GM19238 (cell line): ENCODE data around the gene MSRB1.
"Not testable (repeated sequence)": the region's sequence is repeated elsewhere in the genome, so short reads cannot be mapped to it uniquely, and the experiment has no call there.

Experiments used
- DNase-seq: peaks from one replicate; pipeline ENCODE4 v3.0.0; 2011; ENCODE audit warnings: low spot score; ENCODE audit not compliant: insufficient read length

MSRB1 gene

DNA sequence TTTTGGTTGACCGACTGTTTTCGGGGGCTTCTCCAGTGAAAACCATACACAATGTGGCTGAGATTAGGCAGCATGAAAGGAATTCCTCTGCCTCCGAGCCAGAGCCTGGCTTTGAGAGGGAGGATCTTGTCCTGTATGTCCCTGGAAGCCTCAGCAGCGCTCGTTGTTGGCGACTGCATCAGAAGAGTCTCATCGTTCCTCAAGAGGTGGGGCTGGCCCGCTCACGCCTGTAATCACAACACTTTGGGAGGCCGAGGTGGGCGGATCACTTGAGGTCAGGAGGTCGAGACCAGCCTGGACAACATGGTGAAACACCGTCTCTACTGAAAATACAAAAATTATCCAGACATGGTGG, 39.8 kb downstream of the MSRB1 start:
- DNase-seq = no peak

DNA sequence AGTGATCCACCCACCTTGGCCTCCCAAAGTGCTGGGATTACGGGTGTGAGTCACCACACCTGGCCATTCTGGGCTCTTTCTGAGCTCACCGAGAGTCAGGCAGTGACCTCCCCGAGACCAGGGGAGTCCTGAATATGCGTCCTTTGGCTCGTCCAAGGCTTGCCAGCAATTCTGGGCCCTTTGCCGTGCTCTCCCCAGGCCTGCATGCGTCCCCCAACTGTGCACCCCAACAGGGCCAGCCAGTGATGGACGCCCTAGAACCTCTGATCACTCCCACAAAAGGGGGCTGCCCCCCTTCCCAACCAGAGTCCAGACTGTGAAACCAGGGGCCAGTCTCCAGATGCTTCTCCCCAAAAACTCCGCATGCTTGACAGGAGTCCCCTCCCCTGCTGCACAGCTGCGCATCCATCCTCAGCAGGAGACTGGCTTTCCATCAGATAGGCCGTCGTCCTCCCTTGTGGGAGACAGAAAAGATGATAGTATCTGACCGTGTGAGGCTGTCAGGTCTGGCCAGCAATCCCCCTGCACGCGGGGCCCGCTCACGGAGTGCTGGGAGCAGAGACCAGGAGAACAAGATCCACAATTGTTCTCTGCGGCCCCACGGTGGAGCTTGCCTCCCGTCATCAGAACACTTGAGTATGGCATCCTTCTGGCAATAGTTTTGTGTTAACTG, 40.3 kb downstream of the MSRB1 start:
- no peak for DNase-seq

DNA sequence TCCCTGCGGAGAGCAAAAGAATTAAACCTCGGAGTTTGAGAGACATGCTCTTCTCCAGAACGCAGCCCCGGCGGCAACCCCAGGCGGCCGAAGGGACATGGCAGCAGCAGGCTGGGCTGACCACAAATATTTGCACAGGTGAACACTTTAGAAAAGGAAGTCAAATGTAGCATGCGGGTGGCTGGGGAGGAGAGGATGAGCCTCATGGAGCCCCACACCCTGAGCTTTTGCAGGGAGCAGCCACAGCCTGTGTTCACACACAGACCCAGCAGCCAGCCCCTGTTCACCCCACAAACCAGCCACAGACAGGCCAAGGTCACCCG, 42.6 kb downstream of the MSRB1 start:
- no peak for DNase-seq

DNA sequence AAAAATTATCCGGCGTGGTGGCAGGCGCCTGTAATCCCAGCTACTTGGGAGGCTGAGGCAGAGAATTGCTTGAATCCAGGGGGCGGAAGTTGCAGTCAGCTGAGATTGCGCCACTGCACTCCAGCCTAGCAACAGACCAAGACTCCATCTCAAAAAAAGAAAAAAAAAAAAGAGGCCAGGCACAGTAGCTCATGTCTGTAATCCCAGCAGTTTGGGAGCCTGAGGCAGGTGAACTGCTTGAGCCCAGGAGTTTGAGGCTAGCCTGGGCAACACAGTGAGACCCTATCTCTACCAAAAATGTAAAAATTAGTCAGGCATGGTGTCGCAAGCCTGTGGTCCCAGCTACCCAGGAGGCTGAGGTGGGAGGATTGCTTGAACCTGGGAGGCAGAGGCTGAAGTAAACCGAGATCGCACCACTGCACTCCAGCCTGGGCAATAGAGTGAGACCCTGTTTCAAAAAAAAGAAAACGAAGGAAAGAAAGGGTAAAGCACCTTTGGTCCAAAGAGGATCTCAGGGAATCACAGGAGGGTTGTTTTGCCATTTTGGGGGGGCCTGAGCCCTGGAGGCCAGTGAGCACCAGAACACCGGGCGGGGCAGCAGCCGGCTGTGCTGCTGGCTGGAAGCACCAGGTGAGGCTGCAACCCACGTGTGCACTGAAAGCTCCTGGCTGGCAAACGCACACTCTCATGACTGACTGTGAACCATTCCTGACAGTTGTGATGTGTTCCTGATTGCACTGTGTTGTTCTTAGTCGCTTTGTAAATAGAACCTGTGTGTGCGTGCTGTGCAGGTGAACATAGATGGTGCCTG, 43.2 kb downstream of the MSRB1 start:
- DNase-seq = no peak

DNA sequence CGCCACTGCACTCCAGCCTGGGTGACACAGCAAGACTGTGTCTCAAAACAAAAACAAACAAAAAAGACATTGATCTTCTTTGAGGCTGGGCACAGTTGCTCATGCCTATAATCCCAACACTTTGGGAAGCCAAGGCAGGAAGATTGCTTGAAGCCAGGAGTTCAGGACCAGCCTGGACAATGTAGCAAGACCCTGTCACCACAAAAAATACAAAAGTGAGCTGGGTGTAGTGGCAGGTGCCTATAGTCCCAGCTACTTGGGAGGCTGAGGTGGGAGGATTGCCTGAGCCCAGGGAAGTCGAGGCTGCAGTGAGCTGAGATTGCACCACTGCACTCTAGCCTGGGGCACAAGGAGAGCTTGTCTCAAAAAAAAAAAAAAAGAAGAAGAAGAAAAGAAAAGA, 45.3 kb downstream of the MSRB1 start:
- DNase-seq = not testable (repeated sequence)

DNA sequence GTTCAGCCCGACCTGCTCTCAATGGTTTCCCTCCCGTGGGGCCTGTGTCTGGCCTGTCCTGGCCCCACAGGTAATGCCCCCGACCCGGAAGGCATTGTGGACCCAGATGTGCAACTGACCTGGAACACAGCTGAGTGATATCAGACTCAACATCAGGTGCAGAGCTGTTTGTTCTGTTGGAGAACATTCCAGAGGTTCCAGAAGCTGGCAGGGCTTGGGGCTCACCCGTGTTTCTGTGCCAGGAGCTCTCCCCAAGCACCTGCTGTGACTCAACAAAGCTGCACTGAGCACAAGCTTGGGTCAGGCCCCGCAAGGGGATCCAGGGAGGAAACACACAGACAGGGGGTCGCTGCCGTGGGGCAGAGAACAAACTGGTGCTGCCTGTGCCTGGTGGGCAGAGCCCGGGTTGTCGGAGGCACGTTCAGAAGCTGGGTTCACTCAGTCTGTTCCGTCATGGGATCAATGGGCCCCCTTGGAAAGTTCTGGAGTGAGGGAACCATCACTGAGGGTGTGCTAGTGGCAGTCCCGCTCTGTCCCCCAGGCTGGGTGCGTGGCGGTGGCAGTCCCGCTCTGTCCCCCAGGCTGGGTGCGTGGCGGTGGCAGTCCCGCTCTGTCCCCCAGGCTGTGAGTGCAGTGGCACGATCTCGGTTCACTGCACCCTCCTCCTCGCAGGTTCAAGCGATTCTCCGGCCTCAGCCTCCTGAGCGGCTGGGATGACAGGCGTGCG, 46.9 kb downstream of the MSRB1 start:
- DNase-seq = no peak

DNA sequence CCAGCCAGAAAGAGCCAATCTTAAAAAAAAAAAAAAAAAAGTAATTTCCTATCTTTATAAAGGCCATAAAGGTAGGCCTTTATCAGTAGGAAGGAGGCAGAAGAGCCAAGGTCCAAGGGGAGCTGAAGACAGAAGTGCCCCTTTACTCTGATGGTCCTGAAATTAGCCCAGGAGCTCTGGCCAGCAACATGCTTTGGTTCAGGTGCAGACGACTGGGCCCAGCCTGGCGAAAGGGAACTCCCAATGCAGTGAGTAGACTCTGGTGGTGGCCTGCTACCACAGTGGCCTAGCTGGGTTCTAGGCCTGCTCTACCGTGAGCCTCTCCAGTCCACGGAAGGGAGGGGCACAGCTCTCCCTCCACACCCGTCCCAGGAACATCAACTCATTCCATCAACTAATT, 47.9 kb downstream of the MSRB1 start:
- no peak for DNase-seq

DNA sequence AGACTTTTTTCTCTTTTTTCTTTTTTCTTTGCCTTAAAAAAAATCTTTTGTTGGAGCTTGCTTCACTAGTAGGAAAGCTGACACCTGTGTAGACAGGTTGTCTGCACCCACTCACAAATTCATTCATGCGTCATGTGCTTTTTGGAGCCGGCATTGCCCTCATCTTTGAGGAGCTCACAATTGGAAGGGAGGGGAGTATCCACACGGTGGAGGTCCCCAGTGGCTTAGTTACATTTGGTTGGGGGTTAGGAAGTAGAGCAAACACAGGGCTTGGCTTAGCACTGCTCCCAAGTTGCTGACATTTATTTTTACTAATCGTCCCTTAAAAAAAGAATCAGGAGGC, 52.3 kb downstream of the MSRB1 start:
- DNase-seq = no peak

DNA sequence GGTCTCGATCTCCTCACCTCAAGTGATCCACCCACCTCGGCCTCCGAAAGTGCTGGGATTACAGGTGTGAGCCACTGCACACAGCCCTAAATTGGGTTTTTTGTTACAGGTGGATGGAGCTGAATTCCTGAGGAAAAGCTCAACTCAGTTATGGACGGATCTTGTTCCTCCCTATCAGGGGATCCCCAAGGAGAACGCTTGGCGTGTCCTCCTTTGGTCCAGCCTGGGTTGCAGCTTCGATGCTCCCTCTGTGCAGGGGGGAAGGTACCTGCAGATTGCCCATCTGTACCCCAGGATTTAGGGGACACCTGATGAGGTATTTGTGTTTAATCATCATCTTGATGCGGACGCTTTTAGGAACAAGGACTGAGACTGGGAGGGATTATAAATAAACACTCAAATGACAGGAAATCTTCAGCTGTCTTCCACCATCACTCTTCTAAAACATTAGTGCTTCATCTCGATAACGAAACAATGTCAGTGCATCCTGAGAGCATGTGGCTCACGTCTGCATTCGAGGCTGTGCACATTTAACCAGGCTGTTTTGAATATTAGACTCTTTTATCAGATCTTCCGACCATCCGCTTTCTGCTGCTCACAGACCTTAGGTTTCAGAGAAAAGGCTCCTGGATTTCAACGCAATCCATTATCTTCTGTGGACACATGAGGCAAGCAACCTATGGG, 52.8 kb downstream of the MSRB1 start:
- no peak for DNase-seq
